ENCODE data around the gene TPRG1L.

TPRG1L gene

DNA sequence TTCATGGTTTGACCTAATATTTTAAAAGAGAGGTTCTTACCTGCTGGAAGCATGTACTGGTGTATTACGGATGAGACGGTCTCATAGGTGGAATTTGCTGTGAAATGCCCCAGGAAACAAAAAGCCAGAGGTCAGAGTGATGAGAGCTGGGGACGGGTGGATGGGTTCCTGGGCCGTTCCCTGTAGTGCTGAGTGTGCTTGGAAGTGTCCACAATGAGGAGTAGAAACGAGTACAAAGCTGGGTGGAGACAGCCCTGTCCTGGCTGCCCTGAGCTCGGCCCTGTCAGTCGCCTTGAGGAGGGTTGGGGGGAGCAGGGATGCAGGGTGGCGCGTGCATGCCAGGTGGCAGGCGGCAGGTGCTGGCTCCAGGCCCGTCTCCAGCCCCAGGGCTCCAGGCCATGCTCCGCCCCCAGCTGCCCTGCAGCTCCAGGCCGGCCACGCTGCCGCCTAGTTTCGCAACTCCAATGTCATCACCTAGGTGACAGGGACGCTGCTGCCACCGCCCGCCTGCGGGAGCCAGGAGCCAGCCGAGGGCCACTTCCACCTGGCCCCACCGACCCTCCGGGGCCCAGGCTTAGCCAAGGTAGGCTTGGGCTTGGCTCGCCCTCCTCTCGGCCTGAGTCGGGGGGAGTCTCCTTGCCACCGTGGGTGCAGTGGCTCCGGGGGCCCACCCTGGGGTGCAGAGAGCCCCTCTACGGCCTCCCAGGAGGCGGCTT is 43.9 kb downstream of the TPRG1L start:
- no peak for DNase-seq

DNA sequence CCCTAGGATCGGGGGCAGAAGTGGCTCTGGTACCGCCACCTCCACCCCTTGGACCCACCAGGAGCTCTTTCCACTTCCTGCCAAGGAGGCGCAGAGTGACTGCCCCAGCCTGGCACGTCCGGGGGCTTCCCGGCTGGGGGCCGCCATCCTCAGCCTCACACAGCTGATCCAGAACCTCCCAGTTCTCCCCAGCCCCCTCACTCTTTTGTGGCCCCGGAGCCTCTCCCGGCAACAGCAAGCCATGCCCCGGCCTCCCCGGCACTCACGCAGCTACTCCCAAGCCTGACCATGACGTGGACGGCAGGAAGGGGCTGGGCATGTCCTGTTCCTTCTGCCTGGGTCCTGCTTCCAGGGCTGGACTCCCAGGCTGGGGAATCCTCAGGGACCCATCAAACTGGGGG is 44.6 kb downstream of the TPRG1L start:
- DNase-seq = no peak

DNA sequence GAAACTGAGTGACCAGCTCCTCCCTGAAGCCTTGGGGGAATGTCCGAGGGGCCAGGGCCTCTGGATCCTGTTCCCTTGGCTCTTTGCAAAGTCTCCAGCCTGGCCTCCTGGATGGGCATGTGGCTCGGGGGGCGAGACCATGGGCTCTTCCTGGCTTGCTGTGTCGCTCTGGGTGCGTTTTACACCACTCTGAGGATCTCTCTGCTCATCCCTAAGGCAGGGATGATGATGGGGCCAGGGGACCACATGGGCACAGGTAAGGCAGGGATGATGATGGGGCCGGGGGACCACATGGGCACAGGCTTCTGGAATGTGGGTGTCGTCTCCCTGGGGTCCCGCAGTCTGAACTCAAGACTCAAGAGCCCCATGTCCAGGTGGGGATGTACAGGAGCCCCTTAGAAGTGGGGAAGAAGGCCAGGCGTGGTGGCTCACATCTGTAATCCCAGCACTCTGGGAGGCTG is 45.2 kb downstream of the TPRG1L start:
- DNase-seq = no peak

DNA sequence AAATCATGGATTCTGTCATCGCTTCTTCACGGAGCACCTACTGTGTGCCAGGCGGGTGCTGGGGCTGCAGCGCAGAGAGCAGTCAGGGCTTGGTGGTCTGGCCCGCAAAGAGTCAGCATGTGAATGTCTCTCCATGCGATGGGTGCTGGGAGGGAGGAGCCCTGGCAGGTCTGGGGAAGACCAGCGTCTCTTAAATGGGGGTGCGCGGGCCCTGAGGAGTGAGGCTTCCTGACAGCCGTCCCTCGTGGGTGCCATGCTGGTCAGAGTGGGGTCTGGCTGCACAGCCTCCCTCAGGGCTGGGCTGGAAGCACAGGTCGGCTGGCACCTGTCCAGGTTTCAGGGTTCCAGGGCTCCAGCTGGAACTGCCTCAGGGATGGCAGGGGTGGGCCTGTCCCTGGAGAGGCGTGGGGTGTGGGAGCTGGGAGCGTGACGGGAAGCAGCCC is 46.0 kb downstream of the TPRG1L start:
- no peak for DNase-seq

DNA sequence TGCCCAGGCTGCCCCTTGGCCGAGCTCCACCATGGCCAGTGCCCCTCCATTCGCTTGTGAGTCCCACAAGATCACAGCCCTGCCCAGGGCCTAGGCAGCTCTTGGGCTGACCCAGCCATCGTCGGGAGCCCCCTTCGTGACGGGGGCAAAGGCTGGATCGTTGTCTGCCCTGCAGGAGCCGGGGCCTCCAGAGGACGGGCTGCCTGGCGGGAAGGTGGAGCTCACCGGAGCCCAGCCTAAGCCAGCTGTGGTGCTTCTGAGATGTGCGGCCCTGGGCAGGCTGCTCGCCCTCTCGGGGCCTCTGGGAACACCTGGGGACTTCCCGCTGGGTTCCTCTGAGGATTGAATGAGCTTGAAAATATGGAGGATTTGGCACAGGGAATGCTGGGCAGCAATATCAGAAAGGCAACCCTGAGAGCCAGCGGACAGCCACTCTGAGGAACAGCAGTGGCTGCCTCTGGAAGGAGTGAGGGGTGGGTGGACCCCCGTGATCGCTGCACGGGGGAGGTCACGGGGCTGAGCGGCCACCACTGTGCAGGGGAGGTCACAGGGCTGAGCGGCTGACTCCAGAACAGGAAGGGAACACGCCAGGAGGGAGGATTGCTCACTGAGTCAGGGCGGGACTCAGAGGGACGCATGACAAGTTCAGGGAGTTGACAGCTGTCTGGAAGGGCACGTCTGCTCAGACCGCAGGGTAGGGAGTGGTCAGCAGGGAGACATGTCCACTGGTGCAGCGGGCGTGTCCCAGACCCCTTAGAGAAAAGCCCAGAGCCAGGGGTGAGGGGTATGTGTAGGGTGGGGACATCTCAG is 46.8 kb downstream of the TPRG1L start:
- no peak for DNase-seq

DNA sequence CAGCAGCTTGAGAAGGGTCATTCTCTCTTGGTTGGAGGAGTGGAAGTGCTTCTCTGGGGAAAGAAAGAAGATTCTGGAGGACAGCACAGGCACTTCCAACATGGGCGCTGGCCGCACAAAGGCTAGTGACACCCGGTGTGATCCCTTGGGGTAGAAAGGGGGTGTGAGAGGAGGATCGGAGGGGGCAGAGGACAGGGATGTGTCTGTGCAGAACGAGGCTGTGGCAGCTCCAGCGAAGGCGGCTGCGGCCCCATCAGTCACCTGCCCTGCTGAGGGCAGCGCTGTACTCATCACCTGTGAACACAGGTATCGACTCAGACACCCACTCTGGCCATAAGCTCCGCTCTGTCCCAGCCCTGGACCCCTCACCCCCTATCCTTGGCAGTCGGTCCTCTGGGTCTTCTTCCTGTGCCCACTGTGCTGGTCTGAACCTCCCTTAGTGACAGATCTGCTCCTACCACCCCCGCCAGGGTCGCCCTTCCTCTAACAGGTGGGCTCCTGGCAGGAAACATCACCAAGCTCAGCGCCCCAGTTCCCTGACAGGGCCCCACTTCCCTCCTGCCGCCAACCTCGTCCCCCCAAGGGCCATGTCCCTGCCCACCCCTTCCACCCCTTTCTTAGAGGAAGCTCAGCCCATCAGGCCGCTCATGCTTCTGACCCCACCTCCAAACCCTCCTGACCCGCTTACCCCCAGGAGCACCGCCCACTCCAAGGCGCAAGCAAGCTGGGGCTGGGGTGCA is 47.6 kb downstream of the TPRG1L start:
- DNase-seq = no peak

DNA sequence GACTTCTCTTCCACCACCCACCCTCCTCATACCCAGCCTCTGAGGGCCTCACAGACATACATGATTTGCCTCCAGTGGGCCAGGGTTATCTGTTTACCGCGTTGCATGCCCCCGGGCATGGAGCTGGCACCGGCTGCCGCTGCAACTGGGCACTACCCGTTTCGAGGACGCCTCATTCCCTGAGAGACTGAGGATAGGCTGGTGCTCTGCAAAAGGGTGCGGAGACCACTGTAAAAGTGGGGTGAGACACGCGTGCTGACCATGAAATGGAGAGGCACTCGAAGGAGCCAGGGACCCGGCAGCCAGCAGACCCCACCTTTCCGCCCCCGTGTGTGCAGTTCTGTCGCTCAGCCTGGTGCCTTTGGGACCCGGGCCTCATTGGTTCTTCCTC is 48.2 kb downstream of the TPRG1L start:
- DNase-seq = no peak

DNA sequence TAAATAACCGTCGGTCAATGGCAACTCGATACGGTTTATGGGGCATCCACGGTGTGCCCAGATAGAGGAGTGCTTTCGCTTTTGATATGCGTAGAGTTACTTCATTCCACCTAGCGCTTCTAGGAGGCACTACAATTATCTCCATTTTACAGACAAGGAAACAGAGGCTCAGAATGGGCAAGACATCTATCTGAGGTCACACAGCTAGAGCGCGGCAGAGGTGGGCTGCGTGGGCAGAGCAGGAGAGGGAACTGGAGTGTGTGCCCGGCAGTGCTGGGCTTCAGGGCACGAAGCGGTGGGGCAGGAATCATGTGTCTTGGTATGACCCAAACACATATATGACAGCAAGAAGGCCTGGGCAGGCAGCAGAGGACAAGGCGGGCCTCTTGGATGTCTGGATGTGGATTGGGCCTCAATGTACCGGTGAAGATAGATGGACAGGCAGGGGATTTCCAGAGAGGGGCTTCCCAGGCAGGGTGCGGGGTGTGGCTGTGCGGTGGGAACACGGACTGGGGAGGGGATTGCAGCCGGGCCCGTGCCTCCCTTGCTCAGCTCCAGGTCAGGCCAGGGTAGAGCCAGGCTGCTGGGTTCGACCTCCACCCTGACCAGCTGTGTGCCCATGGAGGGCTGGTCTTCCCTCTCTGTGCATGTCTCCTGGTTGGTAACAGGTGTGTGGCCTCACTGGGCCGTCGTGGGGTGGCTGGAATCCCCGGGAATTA is 48.7 kb downstream of the TPRG1L start:
- no peak for DNase-seq

DNA sequence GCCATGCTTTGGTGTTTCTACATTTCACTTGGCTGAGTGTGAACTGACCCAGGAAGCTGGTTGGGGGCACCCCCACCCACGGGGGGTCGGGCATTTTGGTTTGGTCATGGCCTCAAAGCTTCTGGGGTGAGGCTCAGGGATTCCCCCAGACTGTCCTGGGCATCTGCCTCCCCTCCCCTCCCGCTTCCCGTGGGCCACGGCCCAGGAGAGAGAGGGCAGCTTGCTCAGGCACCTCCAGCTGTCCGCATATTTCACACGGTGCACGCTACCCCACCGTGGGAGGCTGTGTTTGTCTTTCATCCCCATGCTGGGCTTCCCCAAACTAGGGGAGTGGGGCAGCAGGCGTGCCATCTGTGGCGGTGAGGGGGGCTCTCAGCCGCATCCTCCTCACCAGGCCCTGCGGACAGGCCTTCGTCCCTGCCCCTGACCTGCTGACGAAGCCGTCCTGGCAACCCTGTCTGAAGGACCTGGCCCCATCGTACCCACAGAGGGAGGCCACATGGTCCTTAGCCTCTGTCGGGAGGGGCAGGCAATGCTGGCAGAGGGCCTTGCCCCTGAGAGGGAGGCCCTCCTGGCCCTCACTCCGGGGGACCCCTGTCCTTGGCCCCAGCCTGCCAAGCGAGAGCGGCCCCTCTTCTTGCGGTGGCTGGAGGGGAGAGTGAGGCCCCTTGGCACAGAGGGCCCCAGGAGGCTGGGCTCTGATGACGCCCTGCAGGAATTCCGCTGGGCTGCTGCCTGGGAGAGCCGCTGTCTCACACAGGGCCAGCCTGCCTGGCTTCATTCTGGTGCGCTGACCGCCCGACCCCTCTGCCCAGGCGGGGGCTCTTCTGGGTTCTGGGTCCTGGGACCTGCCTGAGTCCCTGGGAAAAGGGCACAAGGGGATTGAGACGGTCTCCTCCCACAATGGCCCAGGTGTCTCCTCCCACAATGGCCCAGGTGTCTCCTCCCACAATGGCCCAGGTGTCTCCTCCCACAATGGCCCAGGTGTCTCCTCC is 49.6 kb downstream of the TPRG1L start:
- DNase-seq = no peak

DNA sequence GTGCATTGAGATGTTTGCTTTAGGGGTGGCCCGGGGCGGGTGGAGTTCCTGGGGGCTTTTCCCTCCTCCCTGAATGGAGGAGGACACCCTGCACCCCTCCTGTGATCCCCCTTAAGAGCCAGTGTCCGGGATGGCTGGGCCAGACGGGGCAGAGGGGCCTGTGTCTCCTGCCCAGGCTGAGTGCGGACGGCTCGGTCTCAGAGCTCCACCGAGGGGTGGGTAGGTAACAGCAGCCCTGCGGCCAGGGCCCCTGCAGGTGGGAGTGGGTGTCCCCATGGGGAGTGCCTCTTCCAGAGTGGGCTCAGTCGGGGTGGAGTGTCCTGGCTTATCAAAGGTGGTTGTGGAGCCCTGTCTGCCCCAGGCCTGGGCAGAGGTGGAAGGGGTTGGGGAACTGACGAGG is 50.6 kb downstream of the TPRG1L start:
- no peak for DNase-seq

DNA sequence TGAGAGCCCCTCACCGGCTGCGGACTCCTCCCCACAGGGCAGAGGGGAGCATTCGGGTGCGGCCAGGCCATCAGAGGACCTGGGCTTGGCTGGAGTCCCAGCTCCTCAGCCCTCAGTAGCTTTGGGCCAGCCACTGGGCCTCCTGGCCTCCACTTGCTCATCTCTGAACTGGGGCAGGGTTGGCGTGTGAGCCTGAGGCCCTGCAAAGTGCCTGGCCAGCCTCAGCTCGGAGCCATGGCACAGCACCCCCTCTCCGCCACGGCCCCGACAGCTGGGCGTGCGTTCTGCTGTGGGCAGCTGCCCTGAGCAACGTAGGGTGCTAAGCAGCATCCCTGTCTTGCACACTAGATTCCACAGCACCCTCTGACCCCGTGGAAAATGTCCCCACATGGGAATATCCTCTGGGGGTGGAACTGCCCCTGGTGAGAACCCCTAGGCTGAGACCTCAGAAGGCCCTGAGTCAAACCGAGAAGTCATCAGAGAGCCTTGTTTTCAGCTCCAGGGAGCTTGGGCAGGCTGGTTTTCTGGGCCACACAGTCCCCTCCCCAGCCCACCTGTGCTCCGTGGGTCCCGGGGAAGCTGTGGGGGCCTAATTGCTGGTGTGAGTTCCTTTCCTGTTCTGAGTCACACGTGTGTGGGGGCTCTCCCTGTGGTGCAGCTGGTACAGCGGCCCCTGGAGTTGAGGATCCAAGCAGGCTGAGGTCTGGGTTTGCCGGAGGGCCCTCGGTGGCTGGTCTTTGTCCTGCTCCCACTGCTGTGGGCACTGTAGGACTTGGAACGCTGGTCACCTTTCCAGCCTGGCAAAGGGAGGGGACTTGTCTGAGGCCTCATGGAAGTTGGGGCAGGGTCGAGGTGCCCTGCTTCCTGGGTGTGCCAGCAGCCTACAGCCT is 52.0 kb downstream of the TPRG1L start:
- no peak for DNase-seq

DNA sequence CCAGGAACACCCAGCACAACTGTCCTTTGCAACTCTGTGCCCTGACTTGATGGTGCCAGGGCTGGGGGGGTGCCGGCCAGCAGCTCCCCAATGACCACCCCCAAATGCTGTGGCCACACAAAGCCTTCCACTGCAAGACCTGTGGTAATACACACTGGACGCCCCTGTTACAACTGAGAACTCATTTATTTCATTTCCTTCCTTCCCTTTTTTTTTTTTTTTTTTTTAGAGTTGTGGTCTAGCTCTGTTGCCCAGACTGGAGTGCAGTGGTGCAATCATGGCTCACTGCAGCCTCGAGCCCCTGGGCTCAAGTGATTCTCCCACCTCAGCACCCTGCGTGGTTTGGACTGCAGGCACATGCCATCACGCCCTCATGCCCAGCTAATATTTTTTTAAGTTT is 52.7 kb downstream of the TPRG1L start:
- no peak for DNase-seq

DNA sequence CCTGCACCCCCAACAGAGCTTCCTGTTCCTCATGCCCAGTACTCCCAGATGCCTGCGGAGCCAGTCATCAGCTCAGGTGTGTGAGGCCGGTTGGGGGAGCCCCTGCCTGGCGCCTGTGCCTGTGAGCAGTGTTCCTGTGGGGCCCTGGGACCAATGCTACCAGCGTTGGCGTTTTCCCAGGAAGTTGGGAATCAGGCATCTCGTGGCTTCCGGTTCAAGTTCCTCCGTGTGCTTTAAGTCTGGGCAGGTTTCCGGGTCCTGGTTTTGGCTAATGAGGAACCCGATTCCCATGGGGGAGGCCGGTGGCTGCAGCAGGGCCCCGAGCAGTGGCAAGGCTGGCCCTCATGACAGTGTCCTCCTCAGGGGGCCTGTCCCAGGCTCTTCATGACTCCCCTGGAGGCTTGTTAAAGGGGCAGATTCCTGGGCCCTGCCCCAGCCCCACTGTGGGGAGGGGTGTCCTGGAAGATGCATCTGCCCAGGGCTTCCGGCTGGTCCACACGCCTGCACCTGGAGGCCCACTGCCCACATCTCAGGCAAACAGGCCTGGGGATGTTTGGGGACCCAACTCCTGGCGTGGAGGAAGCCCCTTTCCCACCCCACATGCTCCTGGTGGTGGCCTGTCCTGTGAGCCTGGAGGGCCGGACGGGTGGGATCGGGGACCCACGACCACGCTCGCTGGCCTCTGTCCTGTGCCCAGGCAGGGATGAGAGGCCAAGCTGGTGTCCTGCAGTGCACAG is 53.7 kb downstream of the TPRG1L start:
- DNase-seq = no peak

DNA sequence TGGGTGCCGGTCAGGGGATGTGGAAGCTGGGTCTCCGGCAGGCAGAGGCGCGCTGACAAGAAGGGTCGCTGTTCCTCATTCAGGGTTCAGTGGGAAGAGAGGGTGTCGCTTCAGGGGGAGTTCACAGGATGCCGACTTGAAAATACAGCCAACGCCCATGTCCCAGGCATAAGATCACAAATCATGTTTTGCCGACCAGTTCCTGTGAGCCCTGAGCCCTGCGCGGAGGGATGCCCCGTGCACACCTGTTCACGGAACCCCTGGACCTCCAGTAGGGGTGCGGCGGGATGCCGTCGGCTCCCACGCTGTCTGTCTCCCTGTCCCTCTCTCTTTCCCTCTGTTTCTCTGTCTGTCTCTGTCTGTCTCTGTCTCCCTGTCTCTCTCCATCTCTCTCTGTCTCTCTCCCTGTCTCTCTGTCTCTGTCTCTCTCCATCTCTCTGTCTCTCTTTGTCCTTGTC is 54.3 kb downstream of the TPRG1L start:
- no peak for DNase-seq

All from NCI-H446 treated with DMSO at 0.1 percent for 48 hours (cell line).